Measurements from ENCODE around the gene ELFN2. TPM values are rescaled to one million over a fixed set of nuclear protein-coding genes. Genes with fewer than 3 reads are reported as not detected.

Gene ELFN2
- total RNA-seq, 2 donors from 2014 or later, result 1.6 TPM; not detected in 1

DNA sequence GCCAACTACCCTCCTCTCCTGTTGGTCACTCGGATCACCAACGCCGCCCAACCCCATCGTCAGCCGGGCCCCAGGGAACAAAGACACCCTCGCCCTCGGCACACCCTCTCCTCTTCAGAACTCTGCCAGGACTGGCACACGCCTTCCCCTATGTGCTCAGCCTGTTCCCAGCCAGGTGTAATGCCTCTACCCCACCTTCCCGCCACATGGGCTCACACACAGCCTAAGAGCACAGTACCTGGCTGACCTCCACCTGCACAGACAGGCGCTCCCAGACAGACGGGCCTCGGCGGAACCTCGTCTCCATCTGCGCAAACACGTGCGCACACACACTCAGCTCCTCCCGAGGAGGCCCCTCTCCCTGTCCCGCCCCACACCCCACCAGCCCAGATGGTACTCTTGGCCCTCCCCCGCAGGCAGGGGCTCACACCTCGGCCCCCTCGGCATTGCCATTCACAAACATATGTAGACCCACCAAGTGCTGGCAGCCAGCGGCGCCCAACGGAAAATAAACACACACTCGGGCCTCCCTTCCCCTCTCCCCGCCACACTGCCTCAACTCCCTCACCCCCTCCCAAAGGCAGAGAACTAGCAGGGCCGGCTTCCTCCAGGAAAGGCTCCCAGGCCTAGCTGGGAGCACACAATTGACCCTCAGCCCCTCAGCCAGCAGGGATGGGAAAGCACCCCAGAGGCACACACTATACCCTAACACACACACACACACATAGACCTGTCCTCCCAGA, 8.5 kb downstream of the ELFN2 start:
- TF ChIP-seq, protein P1, sequence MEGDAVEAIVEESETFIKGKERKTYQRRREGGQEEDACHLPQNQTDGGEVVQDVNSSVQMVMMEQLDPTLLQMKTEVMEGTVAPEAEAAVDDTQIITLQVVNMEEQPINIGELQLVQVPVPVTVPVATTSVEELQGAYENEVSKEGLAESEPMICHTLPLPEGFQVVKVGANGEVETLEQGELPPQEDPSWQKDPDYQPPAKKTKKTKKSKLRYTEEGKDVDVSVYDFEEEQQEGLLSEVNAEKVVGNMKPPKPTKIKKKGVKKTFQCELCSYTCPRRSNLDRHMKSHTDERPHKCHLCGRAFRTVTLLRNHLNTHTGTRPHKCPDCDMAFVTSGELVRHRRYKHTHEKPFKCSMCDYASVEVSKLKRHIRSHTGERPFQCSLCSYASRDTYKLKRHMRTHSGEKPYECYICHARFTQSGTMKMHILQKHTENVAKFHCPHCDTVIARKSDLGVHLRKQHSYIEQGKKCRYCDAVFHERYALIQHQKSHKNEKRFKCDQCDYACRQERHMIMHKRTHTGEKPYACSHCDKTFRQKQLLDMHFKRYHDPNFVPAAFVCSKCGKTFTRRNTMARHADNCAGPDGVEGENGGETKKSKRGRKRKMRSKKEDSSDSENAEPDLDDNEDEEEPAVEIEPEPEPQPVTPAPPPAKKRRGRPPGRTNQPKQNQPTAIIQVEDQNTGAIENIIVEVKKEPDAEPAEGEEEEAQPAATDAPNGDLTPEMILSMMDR (IDR thresholded peaks at IDR 0.05), result no peak
- Histone ChIP-seq H3K4me1 (peaks cover 10% of the 10 kb centered on the region), H3K9me3 (no peaks in the 10 kb centered on the region), H3K36me3 (replicated peaks in 1 of 2; ENCODE audit: insufficient read depth in 1 of 2, low read depth in 2 of 2) (no peaks in the 10 kb centered on the region), H3K27ac (no peak overlapping the region), H3K4me3 (no peak overlapping the region), H3K27me3 (peaks cover 0 to 11% of the 10 kb centered on the region in 2 donors)
- WGBS, 2 donors, result 48 to 52% methylated on average over 13 to 28 of the region's 28 CpGs
- intact Hi-C loops (cut with DNase I), result no loop called here
- ATAC-seq (no peak), DNase-seq (no peak)

DNA sequence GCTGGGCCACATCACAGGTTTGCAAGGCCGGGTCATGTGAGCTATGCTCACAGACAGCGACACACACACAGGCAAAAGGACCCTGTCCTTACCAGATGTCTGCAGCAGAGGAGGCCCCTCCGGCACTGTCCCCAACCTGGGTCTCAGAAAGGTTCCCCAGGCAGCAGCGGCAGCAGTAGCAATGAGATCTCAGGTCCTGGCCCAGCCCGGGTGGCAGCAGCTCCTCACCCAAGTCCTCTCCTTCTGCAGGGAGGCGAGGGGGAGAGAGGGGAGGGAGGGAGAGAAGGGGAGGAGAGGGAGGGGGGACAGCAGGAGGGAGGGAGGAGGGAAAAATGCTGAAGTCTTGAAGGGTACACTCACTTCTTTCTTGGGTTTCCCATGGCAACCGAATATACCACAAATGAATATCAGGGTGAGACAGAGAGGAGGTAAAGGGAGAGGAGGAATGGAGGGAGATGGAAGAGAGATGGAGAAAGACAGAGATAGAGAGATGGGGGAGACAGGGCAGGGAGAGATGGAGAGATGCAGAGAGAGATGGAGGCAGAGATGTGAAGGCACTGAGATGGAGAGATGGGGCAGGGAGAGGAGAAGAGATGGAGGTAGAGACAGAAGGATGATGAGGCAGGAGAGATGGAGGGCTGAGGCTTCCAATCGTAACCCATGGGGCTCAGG, 9.5 kb downstream of the ELFN2 start:
- ATAC-seq (no peak), DNase-seq (no peak)
- no peak overlapping the region for H3K4me3 ChIP-seq
- no peaks in the 10 kb centered on the region for H3K9me3 ChIP-seq
- peaks cover 10% of the 10 kb centered on the region for H3K4me1 ChIP-seq
- H3K36me3 ChIP-seq (replicated peaks in 1 of 2; ENCODE audit: insufficient read depth in 1 of 2, low read depth in 2 of 2), result no peaks in the 10 kb centered on the region
- peaks cover 0 to 11% of the 10 kb centered on the region in 2 donors for H3K27me3 ChIP-seq
- no peak for TF ChIP-seq POLR2A (IDR thresholded peaks at IDR 0.05)
- TF ChIP-seq, protein P1 (IDR thresholded peaks at IDR 0.05), result no peak
- H3K27ac ChIP-seq, result no peak overlapping the region
- WGBS, 2 donors, result 51 to 69% methylated on average over 7 to 8 of the region's 8 CpGs
- intact Hi-C loops (cut with DNase I), result no loop called here

DNA sequence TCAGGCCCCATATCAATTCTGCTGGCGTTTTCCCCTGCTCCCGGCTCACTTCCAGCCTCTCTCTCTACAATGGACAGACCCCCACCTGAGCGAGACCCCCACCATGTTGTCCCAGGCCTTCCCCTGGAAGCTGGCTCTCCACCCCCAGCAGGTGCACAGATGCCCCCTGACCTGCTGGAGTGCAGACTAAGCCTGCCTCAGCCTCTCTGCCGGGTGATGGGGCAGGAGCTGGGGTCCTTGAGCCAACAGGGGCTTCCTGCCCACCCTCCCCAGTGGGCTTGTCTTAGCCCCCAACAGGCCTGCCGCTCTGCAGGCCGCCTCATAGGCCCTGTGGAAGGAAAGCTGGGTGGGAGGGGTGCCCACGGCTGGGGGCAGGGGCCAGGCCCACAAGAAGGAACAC, 10.0 kb downstream of the ELFN2 start:
- no peaks in the 10 kb centered on the region for H3K9me3 ChIP-seq
- intact Hi-C loops (cut with DNase I), result no loop called here
- no peaks in the 10 kb centered on the region for H3K36me3 ChIP-seq (replicated peaks in 1 of 2; ENCODE audit: insufficient read depth in 1 of 2, low read depth in 2 of 2)
- TF ChIP-seq, protein P1 (IDR thresholded peaks at IDR 0.05), result no peak
- no peak for TF ChIP-seq POLR2A (IDR thresholded peaks at IDR 0.05)
- 62 to 68% methylated on average over 4 to 7 of the region's 7 CpGs for WGBS, 2 donors
- peaks cover 10% of the 10 kb centered on the region for H3K4me1 ChIP-seq
- peaks cover 0 to 11% of the 10 kb centered on the region in 2 donors for H3K27me3 ChIP-seq
- DNase-seq (no peak), ATAC-seq (no peak)
- no peak overlapping the region for H3K27ac ChIP-seq
- H3K4me3 ChIP-seq, result no peak overlapping the region

DNA sequence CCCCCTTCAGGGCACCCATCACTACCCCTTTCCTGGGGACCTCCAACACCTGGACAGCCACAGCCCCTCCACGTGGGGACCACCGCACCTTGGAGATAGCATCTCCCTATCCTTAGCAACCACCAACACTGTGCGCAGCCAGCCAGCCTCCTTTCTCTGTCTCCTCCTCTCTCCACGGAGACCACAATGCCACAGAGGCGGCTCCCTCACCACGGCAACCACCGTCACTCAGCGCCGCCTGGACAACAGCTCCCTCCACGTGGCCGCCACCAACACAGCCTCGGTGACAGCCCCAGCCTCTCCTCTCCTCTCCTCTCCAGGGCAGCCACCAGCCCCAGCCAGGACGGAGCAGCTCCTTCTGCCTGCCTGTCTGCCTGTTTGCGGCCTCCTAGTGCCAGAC, 10.5 kb downstream of the ELFN2 start:
- WGBS, 2 donors, result 24 to 29% methylated on average over 11 to 14 of the region's 14 CpGs
- Histone ChIP-seq H3K27me3 (peaks cover 0 to 11% of the 10 kb centered on the region in 2 donors), H3K4me1 (peaks cover 10% of the 10 kb centered on the region), H3K27ac (no peak overlapping the region), H3K9me3 (no peaks in the 10 kb centered on the region), H3K4me3 (no peak overlapping the region), H3K36me3 (replicated peaks in 1 of 2; ENCODE audit: insufficient read depth in 1 of 2, low read depth in 2 of 2) (no peaks in the 10 kb centered on the region)
- TF ChIP-seq, protein P1 (IDR thresholded peaks at IDR 0.05), result no peak
- TF ChIP-seq POLR2A (IDR thresholded peaks at IDR 0.05), result no peak
- intact Hi-C loops (cut with DNase I), result no loop called here
- DNase-seq (peak in 2 of 4 donors; percentile 36 to 45), ATAC-seq (no peak)
